Measurements from ENCODE around the gene MYRIP. TPM values are rescaled to one million over a fixed set of nuclear protein-coding genes. Genes with fewer than 3 reads are reported as not detected.

MYRIP gene
- total and polyA plus RNA-seq, 12 donors = 0.45 to 2.7 (median 1.3) TPM

DNA sequence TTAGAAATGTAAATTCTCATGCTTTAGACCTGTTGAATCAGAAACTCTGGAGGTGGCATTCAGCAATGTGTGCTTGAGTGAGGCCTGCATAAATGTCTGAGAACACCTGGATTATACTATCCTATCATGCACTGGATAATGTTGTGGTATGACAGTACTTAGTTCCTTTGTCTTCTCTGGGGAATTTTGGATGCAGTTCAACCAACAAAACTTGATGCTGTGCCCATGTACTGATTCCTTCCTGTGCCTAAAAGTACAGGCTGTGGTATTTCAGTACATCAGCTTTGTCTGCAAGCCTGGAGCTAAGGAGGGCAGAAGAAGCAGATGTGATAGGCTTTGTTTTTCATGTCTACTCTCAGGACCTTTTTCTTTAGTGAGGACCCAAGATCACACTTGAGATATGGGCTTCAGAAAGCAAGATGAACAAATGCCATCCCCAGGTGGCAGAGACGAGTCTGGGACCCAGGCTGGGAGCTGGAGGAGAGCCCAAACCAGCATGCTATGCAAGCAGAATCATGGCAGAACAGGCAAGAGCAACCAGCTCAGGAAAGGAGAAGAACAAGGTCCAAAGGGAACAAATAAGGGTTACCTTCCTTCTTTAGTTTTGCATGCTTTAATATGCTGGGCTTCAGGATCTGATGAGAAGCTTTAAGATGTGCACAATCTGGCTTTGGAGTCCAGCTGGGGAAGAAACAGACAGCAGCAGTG, 124.7 kb downstream of the MYRIP start:
- H3K27me3 ChIP-seq = no peaks in the 10 kb centered on the region
- H3K27ac ChIP-seq = peak overlapping the region in 2 of 10 donors; percentile 5 to 23
- TF ChIP-seq, protein P1, sequence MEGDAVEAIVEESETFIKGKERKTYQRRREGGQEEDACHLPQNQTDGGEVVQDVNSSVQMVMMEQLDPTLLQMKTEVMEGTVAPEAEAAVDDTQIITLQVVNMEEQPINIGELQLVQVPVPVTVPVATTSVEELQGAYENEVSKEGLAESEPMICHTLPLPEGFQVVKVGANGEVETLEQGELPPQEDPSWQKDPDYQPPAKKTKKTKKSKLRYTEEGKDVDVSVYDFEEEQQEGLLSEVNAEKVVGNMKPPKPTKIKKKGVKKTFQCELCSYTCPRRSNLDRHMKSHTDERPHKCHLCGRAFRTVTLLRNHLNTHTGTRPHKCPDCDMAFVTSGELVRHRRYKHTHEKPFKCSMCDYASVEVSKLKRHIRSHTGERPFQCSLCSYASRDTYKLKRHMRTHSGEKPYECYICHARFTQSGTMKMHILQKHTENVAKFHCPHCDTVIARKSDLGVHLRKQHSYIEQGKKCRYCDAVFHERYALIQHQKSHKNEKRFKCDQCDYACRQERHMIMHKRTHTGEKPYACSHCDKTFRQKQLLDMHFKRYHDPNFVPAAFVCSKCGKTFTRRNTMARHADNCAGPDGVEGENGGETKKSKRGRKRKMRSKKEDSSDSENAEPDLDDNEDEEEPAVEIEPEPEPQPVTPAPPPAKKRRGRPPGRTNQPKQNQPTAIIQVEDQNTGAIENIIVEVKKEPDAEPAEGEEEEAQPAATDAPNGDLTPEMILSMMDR (IDR thresholded peaks at IDR 0.05) = no peak
- intact Hi-C loops (cut with DNase I) = no loop called here
- 17 to 41% methylated on average over 1 of the region's 1 CpG for WGBS, 2 donors
- H3K4me3 ChIP-seq = no peak overlapping the region
- DNase-seq (no peak), ATAC-seq (no peak)
- peaks cover 0 to 36% (median 19%) of the 10 kb centered on the region in 9 donors for H3K4me1 ChIP-seq
- no peaks in the 10 kb centered on the region for H3K36me3 ChIP-seq
- no peaks in the 10 kb centered on the region for H3K9me3 ChIP-seq

DNA sequence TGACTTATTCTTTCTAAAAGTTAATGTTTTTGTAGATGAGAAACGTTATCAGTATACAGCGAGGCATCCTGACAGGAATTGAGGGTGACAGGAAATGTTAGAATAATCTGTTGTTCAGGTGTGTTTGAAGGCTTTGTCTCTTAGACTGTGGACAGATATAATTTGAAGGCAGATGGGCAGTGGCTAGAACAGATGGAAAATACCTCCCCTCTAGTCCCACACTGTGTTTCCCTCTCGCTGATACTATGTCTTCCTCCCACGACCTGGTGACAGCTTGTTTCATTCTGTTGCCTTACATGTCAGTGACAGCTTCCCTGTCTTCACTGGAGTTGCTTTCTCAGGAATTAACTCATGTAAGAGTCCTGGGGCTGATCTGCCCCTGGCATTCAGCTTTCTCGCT, 125.3 kb downstream of the MYRIP start:
- Histone ChIP-seq H3K36me3 (no peaks in the 10 kb centered on the region), H3K9me3 (no peaks in the 10 kb centered on the region), H3K27ac (peak overlapping the region in 1 of 10 donors; percentile 5), H3K4me3 (no peak overlapping the region), H3K4me1 (peaks cover 0 to 36% (median 19%) of the 10 kb centered on the region in 9 donors), H3K27me3 (no peaks in the 10 kb centered on the region)
- DNase-seq (no peak), ATAC-seq (peak in 1 of 8 donors; percentile 28)
- WGBS, 2 donors = 28 to 31% methylated on average over 5 of the region's 5 CpGs
- intact Hi-C loops (cut with DNase I) = no loop called here
- TF ChIP-seq, protein P1 (IDR thresholded peaks at IDR 0.05) = no peak

DNA sequence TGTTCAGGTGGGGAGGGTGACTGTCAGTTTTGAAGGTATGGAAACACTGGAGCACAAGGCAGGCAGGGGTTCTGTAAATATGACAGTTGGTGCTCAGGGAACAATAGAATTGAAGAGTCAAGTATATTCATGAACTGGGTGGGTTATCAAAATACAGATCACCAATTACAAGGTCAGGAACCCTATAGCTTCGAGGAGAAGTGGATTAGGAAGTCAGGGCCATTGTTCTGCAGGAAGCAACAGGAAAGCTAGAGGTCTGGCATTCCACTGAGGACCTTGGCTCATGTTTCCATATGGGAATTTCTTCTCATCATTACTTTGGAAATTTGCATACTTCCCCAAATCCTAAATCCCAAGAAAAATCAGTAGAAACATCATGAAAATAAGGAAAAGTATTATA, 125.9 kb downstream of the MYRIP start:
- intact Hi-C loops (cut with DNase I) = no loop called here
- Histone ChIP-seq H3K27ac (no peak overlapping the region), H3K9me3 (no peaks in the 10 kb centered on the region), H3K36me3 (no peaks in the 10 kb centered on the region), H3K27me3 (no peaks in the 10 kb centered on the region), H3K4me3 (no peak overlapping the region), H3K4me1 (peaks cover 0 to 36% (median 19%) of the 10 kb centered on the region in 9 donors)
- 33 to 40% methylated on average over 1 of the region's 1 CpG for WGBS, 2 donors
- ATAC-seq (no peak), DNase-seq (no peak)
- TF ChIP-seq, protein P1 (IDR thresholded peaks at IDR 0.05) = no peak

DNA sequence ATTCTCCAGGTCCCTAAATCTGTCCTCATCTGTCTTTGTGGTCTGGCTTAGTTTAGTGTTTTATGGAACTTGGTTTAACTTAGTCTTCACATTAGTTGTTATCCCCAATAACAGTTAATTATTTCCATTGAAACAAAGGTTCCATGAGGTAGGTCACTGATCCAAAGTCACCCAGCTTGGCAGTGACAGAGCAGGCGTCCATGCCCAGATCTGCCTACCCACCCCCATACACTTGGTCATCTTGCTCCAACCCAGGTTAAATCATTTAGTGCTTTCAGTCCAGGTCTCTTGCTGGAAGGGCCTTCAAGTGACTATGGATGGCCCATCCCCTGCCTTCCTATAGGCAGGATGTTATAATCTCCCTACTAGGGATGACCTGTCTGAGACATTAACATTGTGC, 127.4 kb downstream of the MYRIP start:
- H3K36me3 ChIP-seq = no peaks in the 10 kb centered on the region
- TF ChIP-seq, protein P1 (IDR thresholded peaks at IDR 0.05) = no peak
- peak overlapping the region in 2 of 10 donors; percentile 23 to 42 for H3K27ac ChIP-seq
- no peaks in the 10 kb centered on the region for H3K9me3 ChIP-seq
- 79 to 86% methylated on average over 1 of the region's 1 CpG for WGBS, 2 donors
- DNase-seq (no peak), ATAC-seq (peak in 2 of 8 donors; percentile 7 to 11)
- intact Hi-C loops (cut with DNase I) = no loop called here
- peaks cover 0 to 36% (median 19%) of the 10 kb centered on the region in 9 donors for H3K4me1 ChIP-seq
- no peaks in the 10 kb centered on the region for H3K27me3 ChIP-seq
- H3K4me3 ChIP-seq = no peak overlapping the region

Data from heart right ventricle (tissue), 16 donors.